ENCODE measurements around the gene ZBTB32.
A peak's percentile ranks its signal among the peaks of the same experiment; 100 is the strongest.

ZBTB32 gene

GRCh38 chr19:35740423-35741202, 36.3 kb downstream of the ZBTB32 start (continued):
- peak; percentile 85 for TF ChIP-seq ZNF843 (tag by site-specific recombination; IDR thresholded peaks at IDR 0.05)
- TF ChIP-seq SP7 (tag by site-specific recombination; IDR thresholded peaks at IDR 0.05) = peak; percentile 85
- no peak for TF ChIP-seq ATF2 (tag by site-specific recombination; IDR thresholded peaks at IDR 0.05; ENCODE audit: low read depth)
- peak; percentile 93; the same call in 1 of the 2 replicates for TF ChIP-seq ZNF501 (tag by site-specific recombination; IDR thresholded peaks at IDR 0.05)
- TF ChIP-seq MZF1 (tag by site-specific recombination; IDR thresholded peaks at IDR 0.05; ENCODE audit: borderline replicate concordance) = no peak
- TF ChIP-seq SP3 (tag by site-specific recombination; IDR thresholded peaks at IDR 0.05) = peak; percentile 100
- TF ChIP-seq INSM2 (tag by site-specific recombination; IDR thresholded peaks at IDR 0.05) = peak; percentile 62; the same call in 1 of the 2 replicates
- peak; percentile 100 for TF ChIP-seq ZBTB17 (tag by site-specific recombination; IDR thresholded peaks at IDR 0.05)
- no peak for TF ChIP-seq HOXD13 (CRISPR knock-in tag; IDR thresholded peaks at IDR 0.05; ENCODE audit: borderline replicate concordance)
- TF ChIP-seq REST (tag by site-specific recombination; IDR thresholded peaks at IDR 0.05) = no peak
- TF ChIP-seq KLF10 (tag by site-specific recombination; IDR thresholded peaks at IDR 0.05) = peak; percentile 99
- peak; percentile 98 for TF ChIP-seq ZXDB (tag by site-specific recombination; IDR thresholded peaks at IDR 0.05)
- TF ChIP-seq ZNF391 (tag by site-specific recombination; IDR thresholded peaks at IDR 0.05; ENCODE audit: borderline replicate concordance, low read depth) = peak; percentile 88; the same call in 1 of the 2 replicates
- TF ChIP-seq ZBTB44 (tag by site-specific recombination; IDR thresholded peaks at IDR 0.05) = peak; percentile 100
- no peak for TF ChIP-seq ZNF211 (tag by site-specific recombination; IDR thresholded peaks at IDR 0.05; ENCODE audit: low read depth)
- no peak; the same call in 1 of the 2 replicates for TF ChIP-seq ZFP69B (tag by site-specific recombination; IDR thresholded peaks at IDR 0.05)
- peak; percentile 97 for TF ChIP-seq ZBTB20 (tag by site-specific recombination; IDR thresholded peaks at IDR 0.05)

GRCh38 chr19:35741203-35741515, 36.8 kb downstream of the ZBTB32 start:
- CTCF ChIA-PET = interaction anchor here (0.5 to 1.6 kb wide), 9 partner anchors 10 to 193 kb away, joined by 3 to 7 read pairs (median 3); no protein-coding TSS in a partner anchor
- Histone ChIP-seq H3K4me1 (ENCODE audit: control insufficient read depth, insufficient read depth, low read length) (peaks cover 23% of the 10 kb centered on the region), H3K27ac (ENCODE audit: extremely low read depth, low read depth, low read length) (peak overlapping the region; percentile 97), H3K4me3 (ENCODE audit: low read depth, low read length) (peak overlapping the region; percentile 39), H3K9me3 (ENCODE audit: control insufficient read depth, insufficient read depth, low read depth, low read length) (no peaks in the 10 kb centered on the region; the same call in 1 of the 2 replicates), H3K36me3 (ENCODE audit: control insufficient read depth in 2 of 2, insufficient read depth in 1 of 2, low read length in 2 of 2) (peaks cover 48 to 52% of the 10 kb centered on the region in 2 experiments)
- POLR2A ChIA-PET = interaction anchor here (0.6 to 7.7 kb wide), 37 partner anchors 7 to 473 kb away, joined by 3 to 204 read pairs (median 5); partner anchors contain the start of genes ALKBH6, ARHGAP33, COX6B1 and HSPB6
- 0 out of 2 replicates have a peak, but pooled peaks have one; percentile 6 for TF ChIP-seq ZNF843 (tag by site-specific recombination; IDR thresholded peaks at IDR 0.05)
- TF ChIP-seq GLIS1 (tag by site-specific recombination; IDR thresholded peaks at IDR 0.05) = 0 out of 2 replicates have a peak, but pooled peaks have one; percentile 67
- no peak for TF ChIP-seq ZNF488 (tag by site-specific recombination; IDR thresholded peaks at IDR 0.05)
- no peak for TF ChIP-seq FEZF1 (tag by site-specific recombination; IDR thresholded peaks at IDR 0.05)
- no peak for TF ChIP-seq ZNF704 (tag by site-specific recombination; IDR thresholded peaks at IDR 0.05)
- no peak for TF ChIP-seq ZNF26 (tag by site-specific recombination; IDR thresholded peaks at IDR 0.05)
- TF ChIP-seq ZNF391 (tag by site-specific recombination; IDR thresholded peaks at IDR 0.05; ENCODE audit: borderline replicate concordance, low read depth) = peak; percentile 10; the same call in 1 of the 2 replicates

All from HEK293 (cell line).